Measurements from ENCODE around the gene CXCR2.
"Not testable (repeated sequence)": the region's sequence is repeated elsewhere in the genome, so short reads cannot be mapped to it uniquely, and the experiment has no call there.

CXCR2 gene

GRCh38 chr2:218130377-218130776 is 4.5 kb downstream of the CXCR2 start:
- DNase-seq (ENCODE audit: low read depth in 2 of 2), result no peak

GRCh38 chr2:218130822-218131221 is 5.0 kb downstream of the CXCR2 start:
- DNase-seq (ENCODE audit: low read depth in 2 of 2), result no peak

GRCh38 chr2:218137514-218137913 is 11.7 kb downstream of the CXCR2 start:
- no peak for DNase-seq (ENCODE audit: low read depth in 2 of 2)

GRCh38 chr2:218138047-218138446 is 12.2 kb downstream of the CXCR2 start:
- DNase-seq (ENCODE audit: low read depth in 2 of 2), result no peak

GRCh38 chr2:218145124-218145523 is 19.3 kb downstream of the CXCR2 start:
- DNase-seq (ENCODE audit: low read depth in 2 of 2), result no peak

DNA sequence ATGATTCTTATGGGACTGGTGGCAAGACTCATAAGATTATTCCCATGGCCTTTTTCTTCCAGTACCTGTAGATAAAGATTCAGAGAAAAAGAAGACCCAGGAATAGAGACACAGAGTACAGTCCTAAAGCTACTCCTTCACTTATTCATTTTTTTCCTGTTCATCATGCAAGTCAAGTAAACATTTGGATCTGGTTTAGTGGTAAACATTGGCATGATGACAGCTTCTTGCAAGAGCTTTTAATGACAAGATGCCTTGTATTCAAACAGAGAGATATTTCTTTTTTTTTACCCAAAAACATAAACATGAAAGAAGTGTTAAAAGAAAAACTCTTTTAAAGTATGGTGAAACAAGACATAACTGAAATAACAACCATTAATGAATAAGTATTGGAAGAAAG is 20.2 kb downstream of the CXCR2 start:
- no peak for DNase-seq (ENCODE audit: low read depth in 2 of 2)

GRCh38 chr2:218149098-218149497 is 23.3 kb downstream of the CXCR2 start:
- DNase-seq (ENCODE audit: low read depth in 2 of 2), result no peak

DNA sequence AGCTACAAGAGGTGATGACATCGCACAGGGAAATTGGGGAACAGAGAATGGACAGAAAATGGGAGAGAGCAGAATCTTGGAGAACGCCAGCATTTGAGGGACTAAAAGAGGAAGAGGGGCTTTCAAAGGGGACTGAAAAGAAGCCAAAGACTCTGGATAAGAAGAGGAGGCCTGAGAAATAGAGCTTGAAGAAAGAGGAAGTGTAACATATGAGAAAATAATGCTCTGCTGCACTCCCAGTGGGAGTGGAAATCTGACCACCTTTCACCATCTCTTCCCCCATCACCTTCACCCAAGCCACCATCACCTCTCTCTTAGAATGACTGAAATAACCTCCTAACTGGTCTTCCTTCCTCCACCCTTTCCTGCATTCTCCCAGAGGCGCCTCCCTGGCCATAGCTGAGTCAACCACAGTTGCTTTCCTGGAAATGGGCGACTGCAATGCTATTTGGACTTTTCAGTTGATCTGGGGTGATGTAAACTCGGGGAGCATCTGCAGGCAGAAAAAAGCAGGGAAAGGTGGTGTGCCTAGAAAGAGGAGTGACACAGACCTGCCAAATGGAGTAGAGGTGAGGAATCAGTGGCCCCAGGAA is 24.1 kb downstream of the CXCR2 start:
- no peak for DNase-seq (ENCODE audit: low read depth in 2 of 2)

DNA sequence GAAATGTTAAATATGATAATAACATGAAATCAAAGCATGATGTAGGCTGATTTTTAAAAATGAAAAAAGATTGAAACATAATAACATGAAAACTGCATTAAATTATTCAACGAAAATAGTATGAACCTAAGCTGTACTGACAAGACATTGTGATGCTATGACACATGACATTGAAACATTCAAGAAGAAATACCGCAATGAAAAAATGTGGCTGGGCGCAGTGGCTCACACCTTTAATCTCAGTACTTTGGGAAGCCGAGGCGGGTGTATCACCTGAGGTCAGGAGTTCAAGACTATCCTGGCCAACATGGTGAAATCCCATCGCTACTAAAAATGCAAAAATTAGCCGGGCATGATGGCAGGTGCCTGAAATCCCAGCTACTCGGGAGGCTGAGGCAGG is 26.3 kb downstream of the CXCR2 start:
- DNase-seq (ENCODE audit: low read depth in 2 of 2), result no peak

DNA sequence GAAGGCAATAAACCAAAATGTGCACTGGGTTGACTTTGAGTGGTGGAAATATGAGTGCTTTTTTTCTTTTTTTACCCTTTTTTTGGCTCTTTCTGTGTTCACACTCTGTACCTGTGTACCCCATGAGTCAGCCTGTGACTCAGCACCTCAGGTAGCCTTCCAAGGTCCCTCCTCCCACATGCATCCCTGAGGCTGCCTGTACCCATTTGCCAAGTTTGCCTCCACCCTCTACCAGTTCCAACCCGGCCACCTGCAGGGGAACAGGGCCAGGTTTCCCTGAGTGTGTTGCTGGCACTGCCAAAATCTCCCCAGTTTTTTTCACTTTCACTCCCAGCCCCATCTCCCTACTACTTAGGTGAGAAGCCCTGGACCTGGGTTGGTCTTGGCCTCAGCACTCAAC is 26.9 kb downstream of the CXCR2 start:
- no peak for DNase-seq (ENCODE audit: low read depth in 2 of 2)

DNA sequence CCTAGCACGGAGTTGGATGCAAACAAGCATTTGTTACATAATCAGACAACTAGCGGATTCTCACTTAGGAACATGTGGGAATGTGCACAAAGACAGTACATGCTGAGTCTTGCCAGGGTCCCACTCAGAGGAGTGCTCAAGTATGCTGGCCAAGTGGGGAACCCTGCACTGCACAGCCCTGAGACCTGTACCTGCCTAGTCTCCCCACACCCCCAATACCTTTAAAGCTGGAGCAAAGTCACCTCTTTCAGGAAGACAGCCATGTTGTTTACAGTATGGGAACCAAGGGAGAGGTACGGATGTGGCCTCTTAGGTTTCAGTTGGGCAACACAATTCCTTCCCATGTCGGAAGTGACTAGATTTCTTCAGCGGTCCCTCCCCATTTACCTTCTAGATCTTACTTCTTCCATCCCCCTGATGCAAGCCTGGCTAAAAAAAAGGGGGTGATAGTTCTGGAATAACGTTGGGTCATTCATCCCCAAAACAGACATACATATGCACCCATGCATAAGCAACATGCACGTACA is 30.2 kb downstream of the CXCR2 start:
- DNase-seq (ENCODE audit: low read depth in 2 of 2), result no peak

DNA sequence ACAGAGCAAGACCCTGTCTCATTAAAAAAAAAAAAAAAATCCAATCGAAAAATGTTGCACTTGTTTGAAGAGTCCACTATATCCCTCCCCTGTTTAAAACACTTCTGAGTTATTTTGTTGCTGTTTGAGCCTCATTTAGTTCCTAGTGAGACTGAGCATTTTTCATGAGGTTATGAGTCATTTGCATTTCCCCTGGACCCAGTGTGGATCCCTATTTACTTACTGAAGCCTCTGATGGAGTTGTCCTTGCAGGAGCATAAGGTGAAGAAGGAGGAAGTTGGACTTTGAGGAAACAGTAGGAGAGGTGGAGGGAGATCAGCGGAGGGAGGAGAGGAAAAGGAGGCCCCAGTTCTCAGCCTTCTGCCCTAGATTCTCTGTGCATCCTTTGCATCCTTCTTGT is 35.8 kb downstream of the CXCR2 start:
- DNase-seq (ENCODE audit: low read depth in 2 of 2), result no peak

DNA sequence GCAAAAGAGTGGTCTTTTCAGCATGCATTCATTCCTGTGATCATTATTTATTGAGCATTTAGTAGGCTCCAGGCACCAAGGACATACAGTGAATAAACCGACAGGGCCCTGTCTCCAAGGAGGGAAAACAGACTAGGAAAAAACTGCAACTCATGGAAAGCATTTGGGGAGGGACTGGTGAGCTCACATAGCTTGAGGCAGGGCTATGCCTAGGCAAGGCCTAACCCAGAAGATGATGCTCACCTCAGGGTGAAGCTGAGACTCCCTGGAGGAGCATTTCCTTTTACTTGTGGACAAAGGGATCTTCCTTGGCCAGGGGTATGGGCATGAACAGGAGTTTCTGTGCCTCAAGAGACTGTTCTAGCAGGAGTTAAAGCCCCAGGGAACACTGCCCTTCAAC is 37.0 kb downstream of the CXCR2 start:
- DNase-seq (ENCODE audit: low read depth in 2 of 2), result no peak

GRCh38 chr2:218166791-218167190 is 41.0 kb downstream of the CXCR2 start, which contains the start of gene CXCR1:
Gene CXCR1 (minus strand): TSS chr2:218166962. CDS start chr2:218165211, 1,751 bp downstream.
- peak; percentile 5 to 8 for DNase-seq (ENCODE audit: low read depth in 2 of 2)

DNA sequence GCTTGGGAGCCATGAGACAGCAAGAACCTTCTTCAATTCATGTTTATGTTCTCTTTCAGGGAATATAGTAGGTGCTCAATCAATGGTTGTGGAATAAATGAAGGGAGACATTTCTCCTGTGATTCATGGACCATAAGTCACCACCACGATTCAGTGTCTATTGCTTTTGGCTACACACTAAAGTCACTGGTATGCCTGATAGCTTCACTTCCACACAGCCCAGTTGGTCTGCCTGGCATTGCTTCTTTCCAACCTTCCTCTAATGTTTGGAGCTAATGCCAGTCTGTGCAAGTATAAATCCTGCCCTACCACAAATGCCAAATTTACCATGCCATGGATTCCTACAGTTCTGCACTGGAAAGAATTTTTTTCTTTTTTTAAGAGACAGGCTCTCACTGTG is 42.2 kb downstream of the CXCR2 start:
- no peak for DNase-seq (ENCODE audit: low read depth in 2 of 2)

DNA sequence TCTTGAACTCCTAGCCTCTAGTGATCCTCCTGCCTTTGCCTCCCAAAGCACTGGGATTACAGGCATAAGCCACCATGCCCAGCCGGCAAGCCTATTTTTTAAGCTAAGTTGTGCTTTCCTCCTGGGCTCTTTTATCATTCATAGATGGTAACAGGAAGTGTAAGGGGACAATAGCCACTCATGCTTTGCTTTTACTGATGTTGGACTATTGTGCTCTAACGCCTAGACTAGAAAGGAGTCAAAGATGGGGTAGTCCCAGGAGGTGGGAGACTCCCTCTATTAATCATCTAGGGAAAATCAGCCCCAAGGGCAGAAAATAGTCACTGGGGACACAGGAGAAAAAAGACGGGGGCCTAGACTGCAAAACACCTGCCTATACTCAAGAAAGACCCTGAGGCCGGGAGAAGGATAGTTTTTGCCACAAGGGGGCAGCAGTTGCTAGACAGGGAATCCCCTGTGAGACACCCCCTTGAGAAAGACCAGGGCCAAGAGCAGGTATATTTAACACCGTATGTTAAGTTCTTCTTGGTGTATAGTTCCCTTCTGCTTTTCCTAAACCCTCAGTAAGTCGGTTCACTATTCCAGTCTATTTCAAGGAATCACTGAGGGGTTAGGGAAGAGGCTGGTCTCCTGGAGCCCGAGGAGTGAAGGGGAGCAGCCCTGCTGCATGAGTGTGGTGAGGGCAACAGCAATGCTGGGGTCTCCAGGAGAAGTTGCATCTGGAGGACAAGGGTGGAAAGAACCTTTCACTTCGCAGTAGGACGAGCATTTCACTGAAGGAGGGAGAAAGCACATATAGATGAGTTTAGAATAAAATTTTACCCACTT is 43.0 kb downstream of the CXCR2 start:
- DNase-seq (ENCODE audit: low read depth in 2 of 2), result peak; percentile 47 to 59

- DNase-seq (ENCODE audit: low read depth in 2 of 2), result no peak
Measured at GRCh38 chr2:218169757-218170546, 44.1 kb downstream of the CXCR2 start.

GRCh38 chr2:218171744-218172143 is 45.9 kb downstream of the CXCR2 start:
- not testable (repeated sequence) for DNase-seq (ENCODE audit: low read depth in 2 of 2)

DNA sequence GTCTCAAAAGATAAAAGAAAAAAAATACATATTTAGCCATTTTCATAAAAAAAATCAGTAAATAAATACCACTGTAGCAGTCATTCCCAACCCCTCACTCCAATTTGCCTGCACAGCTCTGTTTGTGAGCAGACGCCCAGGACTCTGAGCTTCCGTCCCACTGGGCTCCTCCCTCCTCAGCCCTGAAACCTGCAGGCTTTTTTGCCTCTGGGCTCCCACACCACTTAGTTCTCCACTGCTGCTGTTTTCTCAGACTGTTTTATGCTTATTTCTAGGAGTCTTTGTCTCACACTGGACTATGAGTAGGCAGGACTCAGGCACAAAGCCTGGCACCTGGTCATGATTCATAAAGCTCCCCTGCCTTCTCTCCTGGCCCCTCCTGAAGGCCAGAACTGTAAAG is 47.0 kb downstream of the CXCR2 start:
- no peak for DNase-seq (ENCODE audit: low read depth in 2 of 2)

GRCh38 chr2:218179782-218180181 is 54.0 kb downstream of the CXCR2 start:
- DNase-seq (ENCODE audit: low read depth in 2 of 2), result no peak

- no peak for DNase-seq (ENCODE audit: low read depth in 2 of 2)
Measured at GRCh38 chr2:218180467-218181114, 54.8 kb downstream of the CXCR2 start.

GRCh38 chr2:218184331-218184730 is 58.5 kb downstream of the CXCR2 start:
- no peak for DNase-seq (ENCODE audit: low read depth in 2 of 2)
